ENCODE measurements around the gene LHFPL2. TPM values are rescaled to one million over a fixed set of nuclear protein-coding genes. Genes with fewer than 3 reads are reported as not detected.

The LHFPL2 gene
- total and polyA plus RNA-seq, 9 of the 15 experiments (the other 6 are each of a cell fraction or from before 2014, with no cell fraction given): 1.0 to 6.6 (median 4.6) TPM

DNA sequence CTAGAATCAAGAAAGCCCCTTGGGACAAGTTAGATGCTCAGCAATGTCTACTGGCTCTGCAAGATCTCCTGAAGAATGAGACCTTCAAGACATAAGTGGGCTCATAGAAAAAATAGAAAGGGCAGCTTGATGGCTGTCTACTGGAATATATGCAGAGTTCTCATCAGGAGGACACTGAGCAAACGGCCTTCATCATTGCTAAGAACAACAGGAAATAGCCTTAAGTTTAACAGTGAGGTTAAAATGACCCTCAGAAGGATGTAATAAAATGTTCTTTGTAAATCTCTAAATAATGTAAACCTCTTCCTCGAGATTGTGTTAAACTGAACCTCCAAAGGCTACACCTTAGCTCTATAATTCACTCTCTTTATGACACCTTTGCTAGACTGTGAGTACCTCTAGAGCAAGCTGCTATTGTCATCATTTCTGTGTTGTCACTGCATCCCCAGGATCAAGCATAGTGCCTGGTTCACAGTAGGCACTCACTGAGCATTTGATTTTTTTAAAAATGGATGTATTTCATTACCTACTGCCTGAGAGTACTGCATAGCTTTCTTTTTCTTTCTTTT, 22.2 kb upstream of the LHFPL2 start (continued):
- TF ChIP-seq, protein P1, sequence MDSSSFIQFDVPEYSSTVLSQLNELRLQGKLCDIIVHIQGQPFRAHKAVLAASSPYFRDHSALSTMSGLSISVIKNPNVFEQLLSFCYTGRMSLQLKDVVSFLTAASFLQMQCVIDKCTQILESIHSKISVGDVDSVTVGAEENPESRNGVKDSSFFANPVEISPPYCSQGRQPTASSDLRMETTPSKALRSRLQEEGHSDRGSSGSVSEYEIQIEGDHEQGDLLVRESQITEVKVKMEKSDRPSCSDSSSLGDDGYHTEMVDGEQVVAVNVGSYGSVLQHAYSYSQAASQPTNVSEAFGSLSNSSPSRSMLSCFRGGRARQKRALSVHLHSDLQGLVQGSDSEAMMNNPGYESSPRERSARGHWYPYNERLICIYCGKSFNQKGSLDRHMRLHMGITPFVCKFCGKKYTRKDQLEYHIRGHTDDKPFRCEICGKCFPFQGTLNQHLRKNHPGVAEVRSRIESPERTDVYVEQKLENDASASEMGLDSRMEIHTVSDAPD (CRISPR knock-in tag; IDR thresholded peaks at IDR 0.05): no peak

DNA sequence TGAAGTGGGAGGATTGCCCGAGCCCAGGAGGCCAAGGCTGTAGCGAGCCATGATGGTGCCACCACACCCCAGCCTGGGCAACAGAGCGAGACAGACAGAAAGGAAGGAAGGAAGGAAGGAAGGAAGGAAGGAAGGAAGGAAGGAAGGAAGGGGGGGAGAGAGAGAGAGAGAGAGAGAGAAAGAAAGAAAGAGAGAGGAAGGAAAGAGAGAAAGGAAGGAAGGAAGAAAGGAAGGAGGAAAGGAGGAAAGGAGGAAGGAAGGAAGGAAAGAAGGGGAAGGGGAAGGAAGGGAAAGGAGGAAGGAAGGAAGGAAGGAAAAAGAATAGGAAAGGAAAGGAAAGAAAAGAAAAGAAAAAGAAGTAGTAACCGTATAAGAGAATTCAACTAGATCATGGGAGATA, 20.8 kb upstream of the LHFPL2 start:
- Histone ChIP-seq H2AFZ (ENCODE audit: low read depth, low read length) (0 out of 2 replicates have a peak overlapping the region, but pooled peaks have one; percentile 29), H3K4me1 (replicated peaks in 1 of 2; ENCODE audit: control insufficient read depth in 2 of 2, insufficient read depth in 2 of 2, low read length in 2 of 2) (peaks cover 8 to 22% of the 10 kb centered on the region in 2 experiments; a peak in 3 of 5 replicates), H3K9ac (ENCODE audit: insufficient read depth in 1 of 2, low read depth in 2 of 2, low read length in 2 of 2) (no peak overlapping the region), H3K36me3 (ENCODE audit: control insufficient read depth, insufficient read depth, low read length) (no peaks in the 10 kb centered on the region), H3K27me3 (ENCODE audit: control insufficient read depth in 2 of 2, insufficient read depth in 2 of 2, low read length in 2 of 2) (no peaks in the 10 kb centered on the region), H3K4me2 (ENCODE audit: insufficient read depth, low read length) (no peak overlapping the region), H3K4me3 (no peak overlapping the region), H4K20me1 (replicated peaks; ENCODE audit: control insufficient read depth, insufficient read depth, low read length) (no peaks in the 10 kb centered on the region), H3K27ac (ENCODE audit: extremely low read depth, low read depth, low read length) (no peak overlapping the region), H3K9me1 (ENCODE audit: control insufficient read depth, insufficient read depth, low read length) (no peaks in the 10 kb centered on the region), H3K79me2 (ENCODE audit: control insufficient read depth, insufficient read depth, low read length) (no peaks in the 10 kb centered on the region), H3K9me3 (replicated peaks; ENCODE audit: control insufficient read depth, insufficient read depth, low read depth, low read length) (no peaks in the 10 kb centered on the region)
- CTCF ChIA-PET (ENCODE audit: low intra/inter-chr PET ratio): no interaction called here
- POLR2A ChIA-PET: interaction anchor here (0.5 kb wide), 1 partner anchor 30 kb away, joined by 3 read pairs; no protein-coding TSS in a partner anchor
- WGBS (ENCODE audit: insufficient coverage, low coverage, missing lambda C conversion rate): 100% methylated on average over 1 of the region's 4 CpGs
- DNase-seq (ENCODE audit: extremely low read depth in 1 of 4, low spot score in 3 of 4) (no peak), ATAC-seq (no peak), FAIRE-seq (no peak)
- in situ Hi-C loops (cut with MboI) (no loop called here), intact Hi-C loops (cut with micrococcal nuclease) (no loop called here)
- no TSS peak for BruUV-seq (replicated peaks)
- TF ChIP-seq ZNF696 (CRISPR knock-in tag; conservative IDR thresholded peaks at IDR 0.05): no peak
- TF ChIP-seq, protein P2, sequence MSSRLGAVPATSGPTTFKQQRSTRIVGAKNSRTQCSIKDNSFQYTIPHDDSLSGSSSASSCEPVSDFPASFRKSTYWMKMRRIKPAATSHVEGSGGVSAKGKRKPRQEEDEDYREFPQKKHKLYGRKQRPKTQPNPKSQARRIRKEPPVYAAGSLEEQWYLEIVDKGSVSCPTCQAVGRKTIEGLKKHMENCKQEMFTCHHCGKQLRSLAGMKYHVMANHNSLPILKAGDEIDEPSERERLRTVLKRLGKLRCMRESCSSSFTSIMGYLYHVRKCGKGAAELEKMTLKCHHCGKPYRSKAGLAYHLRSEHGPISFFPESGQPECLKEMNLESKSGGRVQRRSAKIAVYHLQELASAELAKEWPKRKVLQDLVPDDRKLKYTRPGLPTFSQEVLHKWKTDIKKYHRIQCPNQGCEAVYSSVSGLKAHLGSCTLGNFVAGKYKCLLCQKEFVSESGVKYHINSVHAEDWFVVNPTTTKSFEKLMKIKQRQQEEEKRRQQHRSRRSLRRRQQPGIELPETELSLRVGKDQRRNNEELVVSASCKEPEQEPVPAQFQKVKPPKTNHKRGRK (tag; IDR thresholded peaks at IDR 0.05): peak; percentile 96
- TF ChIP-seq ZNF431 (CRISPR knock-in tag; IDR thresholded peaks at IDR 0.05): no peak
- TF ChIP-seq, protein P3, sequence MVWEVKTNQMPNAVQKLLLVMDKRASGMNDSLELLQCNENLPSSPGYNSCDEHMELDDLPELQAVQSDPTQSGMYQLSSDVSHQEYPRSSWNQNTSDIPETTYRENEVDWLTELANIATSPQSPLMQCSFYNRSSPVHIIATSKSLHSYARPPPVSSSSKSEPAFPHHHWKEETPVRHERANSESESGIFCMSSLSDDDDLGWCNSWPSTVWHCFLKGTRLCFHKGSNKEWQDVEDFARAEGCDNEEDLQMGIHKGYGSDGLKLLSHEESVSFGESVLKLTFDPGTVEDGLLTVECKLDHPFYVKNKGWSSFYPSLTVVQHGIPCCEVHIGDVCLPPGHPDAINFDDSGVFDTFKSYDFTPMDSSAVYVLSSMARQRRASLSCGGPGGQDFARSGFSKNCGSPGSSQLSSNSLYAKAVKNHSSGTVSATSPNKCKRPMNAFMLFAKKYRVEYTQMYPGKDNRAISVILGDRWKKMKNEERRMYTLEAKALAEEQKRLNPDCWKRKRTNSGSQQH (CRISPR knock-in tag; IDR thresholded peaks at IDR 0.05): 0 out of 2 replicates have a peak, but pooled peaks have one; percentile 31
- 0 out of 2 replicates have a peak, but pooled peaks have one; percentile 23 for TF ChIP-seq HLTF (IDR thresholded peaks at IDR 0.05)
- peak; percentile 32; the same call in 1 of the 2 replicates for TF ChIP-seq MTA2 (IDR thresholded peaks at IDR 0.05; ENCODE audit: low read depth)
- TF ChIP-seq ZFPM2 (CRISPR knock-in tag; IDR thresholded peaks at IDR 0.05): no peak
- TF ChIP-seq SMARCA4 (IDR thresholded peaks at IDR 0.05): 0 out of 2 replicates have a peak, but pooled peaks have one; percentile 15
- TF ChIP-seq C11orf30 (IDR thresholded peaks at IDR 0.05; ENCODE audit: low read depth): 0 out of 2 replicates have a peak, but pooled peaks have one; percentile 9
- TF ChIP-seq, protein P4, sequence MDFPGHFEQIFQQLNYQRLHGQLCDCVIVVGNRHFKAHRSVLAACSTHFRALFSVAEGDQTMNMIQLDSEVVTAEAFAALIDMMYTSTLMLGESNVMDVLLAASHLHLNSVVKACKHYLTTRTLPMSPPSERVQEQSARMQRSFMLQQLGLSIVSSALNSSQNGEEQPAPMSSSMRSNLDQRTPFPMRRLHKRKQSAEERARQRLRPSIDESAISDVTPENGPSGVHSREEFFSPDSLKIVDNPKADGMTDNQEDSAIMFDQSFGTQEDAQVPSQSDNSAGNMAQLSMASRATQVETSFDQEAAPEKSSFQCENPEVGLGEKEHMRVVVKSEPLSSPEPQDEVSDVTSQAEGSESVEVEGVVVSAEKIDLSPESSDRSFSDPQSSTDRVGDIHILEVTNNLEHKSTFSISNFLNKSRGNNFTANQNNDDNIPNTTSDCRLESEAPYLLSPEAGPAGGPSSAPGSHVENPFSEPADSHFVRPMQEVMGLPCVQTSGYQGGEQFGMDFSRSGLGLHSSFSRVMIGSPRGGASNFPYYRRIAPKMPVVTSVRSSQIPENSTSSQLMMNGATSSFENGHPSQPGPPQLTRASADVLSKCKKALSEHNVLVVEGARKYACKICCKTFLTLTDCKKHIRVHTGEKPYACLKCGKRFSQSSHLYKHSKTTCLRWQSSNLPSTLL (IDR thresholded peaks at IDR 0.05): peak; percentile 41; the same call in 1 of the 2 replicates
- peak; percentile 35; the same call in 1 of the 2 replicates for TF ChIP-seq ARID1B (IDR thresholded peaks at IDR 0.05)
- TF ChIP-seq MTA1 (IDR thresholded peaks at IDR 0.05; ENCODE audit: borderline replicate concordance): peak; percentile 37; the same call in 1 of the 2 replicates
- 0 out of 2 replicates have a peak, but pooled peaks have one; percentile 25 for TF ChIP-seq TOE1 (IDR thresholded peaks at IDR 0.05; ENCODE audit: borderline replicate concordance)
- TF ChIP-seq TOE1 (CRISPR knock-in tag; IDR thresholded peaks at IDR 0.05; ENCODE audit: borderline replicate concordance, low read depth): no peak
- TF ChIP-seq TRIM24 (IDR thresholded peaks at IDR 0.05): no peak

Data from K562 (cell line).